NT2/D1 (cell line): Measurements from ENCODE around the gene EFTUD2.

ENCODE experiments used
- YY1 ChIP-seq: IDR thresholded peaks from 2 replicates; pipeline ENCODE4 v1.6.1; 2011; ENCODE audit not compliant: insufficient read length, insufficient read depth
- ZNF274 ChIP-seq: IDR thresholded peaks from 2 replicates; pipeline ENCODE4 v1.6.1; 2011; ENCODE audit warnings: mild to moderate bottlenecking, low read depth, low read length

DNA sequence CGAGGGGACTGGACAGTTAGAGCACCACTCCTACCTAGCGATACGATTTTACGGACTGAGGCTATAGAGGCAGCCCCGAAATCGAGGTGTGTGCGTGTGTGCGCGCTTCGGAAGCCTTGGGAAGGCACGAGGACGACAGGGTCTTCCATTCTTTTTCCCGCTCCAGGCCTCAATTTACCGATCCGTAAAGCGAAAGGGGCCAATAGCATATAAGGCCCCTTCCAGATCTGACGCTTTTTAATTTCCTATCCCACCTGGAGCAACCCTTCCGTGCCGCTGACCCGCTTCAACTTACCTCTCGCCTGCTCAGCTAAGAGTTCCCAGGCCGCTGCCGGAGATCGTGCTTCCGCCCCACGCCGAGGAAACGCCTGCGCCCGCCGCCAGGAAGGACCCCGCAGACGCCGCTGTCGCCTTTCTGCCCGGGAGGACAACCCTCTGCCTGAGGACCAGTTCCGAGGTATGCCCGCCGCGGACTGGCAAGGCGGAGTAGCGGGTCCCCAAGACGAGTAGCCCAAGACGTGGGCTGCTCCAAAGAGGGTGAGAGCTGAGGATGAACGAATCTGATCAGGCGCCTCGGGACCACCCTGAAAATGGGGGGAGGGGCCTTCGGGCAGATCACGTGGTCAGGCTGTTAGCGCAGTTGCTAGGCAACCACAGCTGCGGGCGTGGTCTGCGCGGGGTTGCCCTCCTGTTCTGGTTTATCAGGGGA is at the start of gene EFTUD2:
- no peak for TF ChIP-seq ZNF274
- TF ChIP-seq YY1 = no peak
